Duodenal mucosa (tissue), 2 donors: ENCODE results near the gene SNRPF.

Experiments used
- H3K27ac ChIP-seq: one replicate; pipeline ENCODE4 v1.7.0; 2013; ENCODE audit warnings: low read depth, low read length
- H3K27me3 ChIP-seq, 2 donors: one replicate each; pipeline ENCODE4 v1.7.0; 2013; ENCODE audit warnings: low read length in 2 of 2, control low read depth in 1 of 2; ENCODE audit not compliant: insufficient read depth in 2 of 2, control insufficient read depth in 1 of 2
- H3K36me3 ChIP-seq, 2 donors: one replicate each; pipeline ENCODE4 v1.7.0; 2013; ENCODE audit warnings: low read length in 2 of 2, control low read depth in 1 of 2; ENCODE audit not compliant: insufficient read depth in 2 of 2, control insufficient read depth in 1 of 2
- H3K4me1 ChIP-seq, 2 donors: one replicate each; pipeline ENCODE4 v1.7.0; 2013; ENCODE audit warnings: low read length in 2 of 2, control low read depth in 1 of 2; ENCODE audit not compliant: insufficient read depth in 2 of 2, control insufficient read depth in 1 of 2
- H3K4me3 ChIP-seq, 2 donors: one replicate each; pipeline ENCODE4 v1.7.0; 2013; ENCODE audit warnings: low read length in 2 of 2, low read depth in 1 of 2
- H3K9ac ChIP-seq, 2 donors: one replicate each; pipeline ENCODE4 v1.7.0; 2013; ENCODE audit warnings: low read length in 2 of 2, low read depth in 1 of 2
- H3K9me3 ChIP-seq, 2 donors: one replicate each; pipeline ENCODE4 v1.7.0; 2013; ENCODE audit warnings: low read length in 2 of 2, control low read depth in 1 of 2; ENCODE audit not compliant: control insufficient read depth in 1 of 2

Gene SNRPF

GRCh38 chr12:95882873-95883272 lies 24.1 kb downstream of the SNRPF start:
- no peak overlapping the region for H3K4me3 ChIP-seq
- no peaks in the 10 kb centered on the region for H3K36me3 ChIP-seq
- no peaks in the 10 kb centered on the region for H3K4me1 ChIP-seq
- no peak overlapping the region for H3K9ac ChIP-seq
- H3K9me3 ChIP-seq = peaks cover 0 to 4% of the 10 kb centered on the region in 2 donors
- no peak overlapping the region for H3K27ac ChIP-seq
- H3K27me3 ChIP-seq = no peaks in the 10 kb centered on the region

DNA sequence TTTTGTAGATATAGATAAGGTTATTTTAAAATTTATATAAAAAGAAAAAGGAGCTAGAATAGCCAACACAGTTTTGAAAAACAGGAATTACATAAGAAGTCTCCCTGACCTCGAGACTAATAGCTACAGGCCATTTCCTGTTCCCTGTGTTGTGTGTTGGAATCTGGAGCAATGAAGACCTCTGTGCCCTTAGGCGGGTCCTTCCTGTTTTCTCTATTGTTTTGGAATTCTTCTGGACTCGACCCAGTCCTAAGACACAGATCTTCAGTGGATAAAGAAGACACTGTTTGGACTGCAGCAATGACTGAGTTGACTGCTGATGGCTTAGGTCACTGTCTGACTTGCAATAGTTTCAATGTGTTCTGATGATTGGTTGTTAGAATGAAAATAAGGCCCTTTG lies 26.2 kb downstream of the SNRPF start:
- Histone ChIP-seq H3K4me1 (no peaks in the 10 kb centered on the region), H3K27ac (no peak overlapping the region), H3K36me3 (no peaks in the 10 kb centered on the region), H3K9me3 (peaks cover 0 to 4% of the 10 kb centered on the region in 2 donors), H3K9ac (no peak overlapping the region), H3K4me3 (no peak overlapping the region), H3K27me3 (no peaks in the 10 kb centered on the region)

DNA sequence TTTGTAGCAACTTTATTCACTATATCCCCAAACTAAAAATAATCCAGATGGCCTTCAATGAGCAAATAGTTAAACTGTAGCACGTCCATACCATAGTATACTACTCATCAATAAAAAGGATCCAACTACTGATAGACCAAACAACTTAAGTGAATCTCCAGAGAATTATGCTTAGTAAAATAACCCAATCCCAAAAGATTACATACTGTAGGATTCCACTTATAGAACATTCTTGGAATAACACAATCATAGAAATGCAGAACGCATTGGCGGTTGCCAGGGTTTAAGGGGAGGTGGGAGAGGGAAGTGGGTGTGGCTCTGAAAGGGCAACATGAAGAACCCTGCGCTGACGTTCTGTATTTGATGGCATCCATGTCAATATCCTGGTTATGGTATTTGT lies 28.6 kb downstream of the SNRPF start:
- H3K27me3 ChIP-seq = no peaks in the 10 kb centered on the region
- no peaks in the 10 kb centered on the region for H3K36me3 ChIP-seq
- peaks cover 0 to 4% of the 10 kb centered on the region in 2 donors for H3K9me3 ChIP-seq
- no peak overlapping the region for H3K9ac ChIP-seq
- H3K27ac ChIP-seq = no peak overlapping the region
- no peaks in the 10 kb centered on the region for H3K4me1 ChIP-seq
- H3K4me3 ChIP-seq = no peak overlapping the region

DNA sequence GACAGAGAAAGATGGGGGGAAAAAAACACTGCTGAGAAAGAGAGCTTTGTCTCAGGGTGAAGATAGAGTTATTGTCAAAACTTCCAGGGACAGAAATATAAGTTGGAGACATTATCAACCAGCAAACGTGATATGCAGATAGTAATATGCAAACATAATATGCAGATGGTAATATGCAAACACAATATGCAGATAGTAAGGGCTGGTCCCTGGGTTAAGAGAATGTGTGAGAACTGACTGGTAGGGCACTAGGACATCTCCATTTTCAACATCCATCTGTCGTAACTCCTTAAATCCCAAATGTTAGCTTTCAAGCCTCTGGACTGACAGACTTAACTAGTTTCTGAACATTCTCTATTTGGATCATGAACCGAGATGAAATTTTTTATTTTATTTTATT lies 32.2 kb downstream of the SNRPF start:
- Histone ChIP-seq H3K4me1 (no peaks in the 10 kb centered on the region), H3K9ac (no peak overlapping the region), H3K36me3 (no peaks in the 10 kb centered on the region), H3K4me3 (no peak overlapping the region), H3K27me3 (no peaks in the 10 kb centered on the region), H3K27ac (no peak overlapping the region), H3K9me3 (no peaks in the 10 kb centered on the region)

DNA sequence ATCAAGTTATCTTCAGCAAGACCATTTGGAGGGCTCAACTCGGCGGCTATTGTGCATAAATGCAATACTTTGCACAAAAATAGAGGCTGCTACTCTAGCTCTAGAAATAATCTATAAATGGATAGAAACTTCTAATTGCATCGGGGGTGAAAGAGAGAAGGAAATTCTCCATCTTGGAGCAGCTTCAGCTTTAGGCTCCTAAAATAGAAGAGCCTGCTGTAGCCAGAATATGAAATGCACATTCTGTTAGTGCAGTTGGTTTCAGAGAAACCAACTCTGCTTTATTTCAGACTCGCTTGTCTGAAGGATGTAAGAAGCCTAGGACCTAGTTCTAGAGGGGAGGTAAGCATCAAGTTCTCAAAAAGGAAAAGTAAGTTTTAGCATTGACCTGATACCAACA lies 38.1 kb downstream of the SNRPF start:
- no peak overlapping the region for H3K4me3 ChIP-seq
- H3K4me1 ChIP-seq = no peaks in the 10 kb centered on the region
- no peaks in the 10 kb centered on the region for H3K9me3 ChIP-seq
- peaks cover 0 to 4% of the 10 kb centered on the region in 2 donors for H3K27me3 ChIP-seq
- no peak overlapping the region for H3K9ac ChIP-seq
- no peak overlapping the region for H3K27ac ChIP-seq
- no peaks in the 10 kb centered on the region for H3K36me3 ChIP-seq

DNA sequence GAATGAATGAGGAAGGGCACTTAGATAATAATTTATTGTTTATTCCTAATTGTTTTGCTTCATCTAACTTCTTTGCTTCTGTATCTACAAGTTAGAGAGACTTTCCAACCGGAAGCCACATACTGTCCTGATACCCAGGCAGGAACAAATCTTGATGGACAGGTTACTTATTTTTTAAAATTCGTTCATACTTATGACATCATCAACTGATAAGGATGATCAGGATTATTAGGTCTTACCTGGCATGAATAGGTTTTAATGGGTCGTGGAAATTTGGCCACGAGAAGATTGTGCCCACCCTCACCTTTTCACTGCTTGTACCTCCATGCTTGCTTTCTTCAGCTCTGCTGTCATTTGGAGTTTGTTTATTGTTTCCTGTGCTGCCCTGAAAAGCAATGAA lies 39.3 kb downstream of the SNRPF start:
- H3K27me3 ChIP-seq = peaks cover 0 to 4% of the 10 kb centered on the region in 2 donors
- H3K9ac ChIP-seq = no peak overlapping the region
- H3K4me3 ChIP-seq = no peak overlapping the region
- H3K9me3 ChIP-seq = peaks cover 0 to 2% of the 10 kb centered on the region in 2 donors
- no peak overlapping the region for H3K27ac ChIP-seq
- no peaks in the 10 kb centered on the region for H3K36me3 ChIP-seq
- no peaks in the 10 kb centered on the region for H3K4me1 ChIP-seq

- Histone ChIP-seq H3K9ac (no peak overlapping the region), H3K27me3 (no peaks in the 10 kb centered on the region), H3K4me3 (no peak overlapping the region), H3K4me1 (no peaks in the 10 kb centered on the region), H3K27ac (no peak overlapping the region), H3K9me3 (no peaks in the 10 kb centered on the region), H3K36me3 (no peaks in the 10 kb centered on the region)
These were observed 49.8 kb downstream of the SNRPF start for GRCh38 chr12:95908573-95908972.

DNA sequence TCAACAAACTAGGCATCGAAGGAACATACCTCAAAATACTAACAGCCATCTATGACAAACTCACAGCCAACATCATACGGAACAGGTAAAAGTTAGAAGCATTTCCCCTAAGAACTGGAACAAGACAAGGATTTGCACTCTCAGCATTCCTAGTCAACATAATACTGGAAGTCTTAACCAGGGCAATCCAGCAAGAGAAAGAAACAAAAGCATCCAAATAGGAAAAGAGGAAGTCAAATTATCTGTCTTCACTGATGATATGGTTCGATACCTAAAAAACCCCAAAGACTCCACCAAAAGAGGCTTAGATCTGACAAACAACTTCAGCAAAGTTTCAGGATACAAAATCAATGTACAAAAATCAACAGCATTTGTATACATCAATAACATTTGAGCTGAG lies 51.1 kb downstream of the SNRPF start:
- Histone ChIP-seq H3K9me3 (no peaks in the 10 kb centered on the region), H3K9ac (no peak overlapping the region), H3K36me3 (no peaks in the 10 kb centered on the region), H3K27ac (no peak overlapping the region), H3K4me3 (no peak overlapping the region), H3K4me1 (no peaks in the 10 kb centered on the region), H3K27me3 (no peaks in the 10 kb centered on the region)
